A673 (cell line): ENCODE data around the gene FHIP1B. TPM values are rescaled to one million over a fixed set of nuclear protein-coding genes. Genes with fewer than 3 reads are reported as not detected.

Source experiments
- BruUV-seq: library from RNA; stranded (reverse); fragments of 400-500 nt; replicated peaks from 2 replicates; lab custom pipeline; 2021; lab: Mats Ljungman, UMichigan
- CTCF ChIA-PET: fragments of 300-600 bp; sonication (Branson Sonifier 250); formaldehyde crosslinking; loops from one replicate; lab custom pipeline; 2022; ENCODE audit warnings: antibody characterized with exemption; lab: Charles Lee
- POLR2A ChIA-PET: fragments of 300-600 bp; sonication (Branson Sonifier 250); formaldehyde crosslinking; loops from one replicate; lab custom pipeline; 2022; ENCODE audit warnings: antibody characterized with exemption; ENCODE audit not compliant: low non-redundant PET; lab: Charles Lee
- DNase-seq: peaks from one replicate; pipeline ENCODE4 v3.0.0-alpha.2; 2015; ENCODE audit warnings: low spot score
- H3K27ac ChIP-seq: fragments of 200-600 bp; sonication (generic); 2 replicates; pipeline ENCODE4 v1.5.1; 2016; ENCODE audit warnings: mixed run types, low read depth, mild to moderate bottlenecking, mixed read lengths, antibody characterized with exemption, low read length; ENCODE audit not compliant: poor library complexity, severe bottlenecking
- H3K27me3 ChIP-seq: fragments of 200-600 bp; sonication (generic); replicated peaks from 2 replicates; pipeline ENCODE4 v1.6.1; 2017; ENCODE audit warnings: mixed run types, low read depth, mild to moderate bottlenecking, mixed read lengths, antibody characterized with exemption, low read length; ENCODE audit not compliant: insufficient read depth, poor library complexity
- H3K36me3 ChIP-seq: fragments of 200-600 bp; sonication (generic); 2 replicates; pipeline ENCODE4 v1.6.1; 2016; ENCODE audit warnings: mixed run types, mild to moderate bottlenecking, mixed read lengths, antibody characterized with exemption, low read length; ENCODE audit not compliant: insufficient read depth, poor library complexity, severe bottlenecking
- H3K4me1 ChIP-seq: fragments of 200-600 bp; sonication (generic); 2 replicates; pipeline ENCODE4 v1.6.1; 2017; ENCODE audit warnings: mixed run types, mild to moderate bottlenecking, mixed read lengths, antibody characterized with exemption, low read length; ENCODE audit not compliant: insufficient read depth, poor library complexity, severe bottlenecking
- H3K4me3 ChIP-seq: fragments of 200-600 bp; sonication (generic); 2 replicates; pipeline ENCODE4 v1.5.1; 2016; ENCODE audit warnings: low read depth, mixed run types, mild to moderate bottlenecking, mixed read lengths, low read length; ENCODE audit not compliant: poor library complexity, severe bottlenecking
- H3K9me3 ChIP-seq: fragments of 200-600 bp; sonication (generic); 2 replicates; pipeline ENCODE4 v1.6.1; 2016; ENCODE audit warnings: mixed run types, low read depth, mild to moderate bottlenecking, mixed read lengths, antibody characterized with exemption, low read length; ENCODE audit not compliant: poor library complexity, severe bottlenecking
- EZH2 ChIP-seq: fragments of 200-600 bp; sonication (generic); IDR thresholded peaks from 2 replicates; pipeline ENCODE4 v1.6.1; 2017; ENCODE audit warnings: borderline replicate concordance, low read depth, mild to moderate bottlenecking, mixed read lengths, antibody characterized with exemption, low read length; ENCODE audit not compliant: poor library complexity, severe bottlenecking
- intact Hi-C: fragments of 100-400 bp; cut with micrococcal nuclease; formaldehyde crosslinking; loops from one replicate; pipeline ENCODE4 v1.10.0; 2022; ENCODE audit not compliant: unreplicated experiment
- total RNA-seq: library from RNA; stranded (reverse); gene quantifications from 2 replicates; pipeline ENCODE4 v1.2.3, GENCODE V29; 2021
- TF ChIP-seq, protein P1 (sequence below): fragments of 300-800, 200-600 bp; sonication (generic); conservative IDR thresholded peaks from 2 replicates; pipeline ENCODE4 v1.5.1; 2017; ENCODE audit warnings: low read depth, mild to moderate bottlenecking, antibody characterized with exemption, low read length, moderate library complexity, mixed read lengths

FHIP1B gene
- total RNA-seq, 1 experiment from 2014 or later: 18.6 TPM

DNA sequence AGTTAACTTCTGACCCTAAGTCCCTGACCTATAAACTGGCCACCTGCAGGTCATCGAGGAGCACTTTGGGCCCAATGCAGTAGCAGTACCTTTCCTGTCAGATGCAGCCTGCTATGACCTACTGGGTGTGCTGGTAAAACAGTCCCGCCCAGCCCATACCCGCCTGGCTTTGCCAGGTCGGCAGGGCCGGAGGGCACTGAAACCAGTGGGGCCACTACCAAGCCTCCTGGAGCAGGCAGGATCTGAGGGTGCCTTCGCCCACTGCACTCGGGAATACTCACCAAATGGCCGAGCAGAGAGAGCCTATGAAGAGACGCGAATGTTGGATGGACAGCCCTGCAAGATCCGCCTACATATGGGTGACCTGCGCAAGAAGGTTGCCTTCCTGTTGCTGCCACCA lies 24.6 kb downstream of the FHIP1B start:
- Histone ChIP-seq H3K27ac (no peak overlapping the region), H3K36me3 (peaks cover 6% of the 10 kb centered on the region), H3K4me3 (no peak overlapping the region), H3K9me3 (no peaks in the 10 kb centered on the region), H3K4me1 (no peaks in the 10 kb centered on the region), H3K27me3 (no peaks in the 10 kb centered on the region)
- no TSS peak for BruUV-seq
- CTCF ChIA-PET: no interaction called here
- DNase-seq: no peak
- TF ChIP-seq EZH2: no peak
- TF ChIP-seq, protein P1, sequence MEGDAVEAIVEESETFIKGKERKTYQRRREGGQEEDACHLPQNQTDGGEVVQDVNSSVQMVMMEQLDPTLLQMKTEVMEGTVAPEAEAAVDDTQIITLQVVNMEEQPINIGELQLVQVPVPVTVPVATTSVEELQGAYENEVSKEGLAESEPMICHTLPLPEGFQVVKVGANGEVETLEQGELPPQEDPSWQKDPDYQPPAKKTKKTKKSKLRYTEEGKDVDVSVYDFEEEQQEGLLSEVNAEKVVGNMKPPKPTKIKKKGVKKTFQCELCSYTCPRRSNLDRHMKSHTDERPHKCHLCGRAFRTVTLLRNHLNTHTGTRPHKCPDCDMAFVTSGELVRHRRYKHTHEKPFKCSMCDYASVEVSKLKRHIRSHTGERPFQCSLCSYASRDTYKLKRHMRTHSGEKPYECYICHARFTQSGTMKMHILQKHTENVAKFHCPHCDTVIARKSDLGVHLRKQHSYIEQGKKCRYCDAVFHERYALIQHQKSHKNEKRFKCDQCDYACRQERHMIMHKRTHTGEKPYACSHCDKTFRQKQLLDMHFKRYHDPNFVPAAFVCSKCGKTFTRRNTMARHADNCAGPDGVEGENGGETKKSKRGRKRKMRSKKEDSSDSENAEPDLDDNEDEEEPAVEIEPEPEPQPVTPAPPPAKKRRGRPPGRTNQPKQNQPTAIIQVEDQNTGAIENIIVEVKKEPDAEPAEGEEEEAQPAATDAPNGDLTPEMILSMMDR: no peak
- POLR2A ChIA-PET: no interaction called here
- intact Hi-C loops: no loop called here

- Histone ChIP-seq H3K27me3 (no peaks in the 10 kb centered on the region), H3K36me3 (peaks cover 3% of the 10 kb centered on the region), H3K4me3 (no peak overlapping the region), H3K4me1 (no peaks in the 10 kb centered on the region), H3K9me3 (no peaks in the 10 kb centered on the region), H3K27ac (no peak overlapping the region)
- intact Hi-C loops: no loop called here
- no TSS peak for BruUV-seq
- no peak for DNase-seq
- ChIA-PET CTCF (no interaction called here), POLR2A (no interaction called here)
- TF ChIP-seq EZH2: no peak
- TF ChIP-seq, protein P1: no peak
Measured at GRCh38 chr11:6206456-6207180, 27.8 kb downstream of the FHIP1B start.

DNA sequence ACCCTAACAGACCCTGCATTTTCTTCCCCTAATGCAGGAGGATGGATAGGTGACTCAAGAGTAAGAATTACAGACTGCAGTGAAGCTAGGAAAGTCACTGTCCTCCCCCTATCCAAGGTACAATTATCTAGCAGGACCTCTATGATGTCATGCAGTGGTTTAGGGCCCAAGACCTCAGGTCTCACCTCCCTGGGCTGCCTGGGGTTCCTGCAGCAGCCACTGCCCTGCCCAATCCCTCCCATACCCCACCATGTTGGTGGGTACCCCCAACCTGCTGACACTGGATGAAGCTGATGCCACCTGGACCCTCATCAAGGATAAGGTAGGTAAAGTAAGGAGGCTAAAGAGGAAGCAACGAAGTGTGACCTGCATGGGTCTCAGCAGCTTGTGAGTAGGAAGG lies 29.1 kb downstream of the FHIP1B start, which contains the start of gene C11orf42:
C11orf42 (plus strand) TSS at position 192 of the 400 bp plus-strand sequence; CDS start at position 251, 59 bp downstream.
- TF ChIP-seq EZH2: no peak
- TF ChIP-seq, protein P1: no peak
- Histone ChIP-seq H3K4me1 (peaks cover 7% of the 10 kb centered on the region), H3K4me3 (no peak within 1 kb of the TSS), H3K27ac (no peak within 1 kb of the TSS), H3K9me3 (no peaks in the 10 kb centered on the region), H3K36me3 (peaks cover 3% of the 10 kb centered on the region), H3K27me3 (no peaks in the 10 kb centered on the region)
- BruUV-seq: no TSS peak
- ChIA-PET CTCF (no interaction called here), POLR2A (no interaction called here)
- no peak for DNase-seq
- intact Hi-C loops: no loop called here
